Panc1 (cell line): ENCODE results near the gene FBXL14. TPM values are rescaled to one million over a fixed set of nuclear protein-coding genes. Genes with fewer than 3 reads are reported as not detected.

ENCODE experiments used
- ATAC-seq: fragments of 200-7000 bp; cut with Tn5 transposase; 2 replicates; pipeline ENCODE4 v1.9.1; 2020; ENCODE audit warnings: mild to moderate bottlenecking, moderate library complexity
- BruUV-seq: library from RNA; stranded (reverse); fragments of 400-500 nt; replicated peaks from 2 replicates; lab custom pipeline; 2021; lab: Mats Ljungman, UMichigan
- CTCF ChIA-PET: fragments of 300-600 bp; sonication (Branson Sonifier 250); formaldehyde crosslinking; loops from one replicate; lab custom pipeline; 2022; ENCODE audit warnings: antibody characterized with exemption; lab: Charles Lee
- POLR2A ChIA-PET: fragments of 300-600 bp; sonication (Branson Sonifier 250); formaldehyde crosslinking; loops from one replicate; lab custom pipeline; 2022; ENCODE audit warnings: antibody characterized with exemption; lab: Charles Lee
- DNase-seq: peaks from one replicate; pipeline ENCODE4 v3.0.0-alpha.2; 2010; ENCODE audit warnings: low read depth, low spot score
- H3K27ac ChIP-seq: 2 replicates; pipeline ENCODE4 v1.5.1; 2011; ENCODE audit warnings: mild to moderate bottlenecking, low read length, inconsistent platforms
- H3K27me3 ChIP-seq: fragments of 200-500 bp; sonication (Bioruptor generic); 2 replicates; pipeline ENCODE4 v1.6.0; 2014; ENCODE audit warnings: low read length, inconsistent platforms; ENCODE audit not compliant: control insufficient read depth, insufficient read depth
- H3K36me3 ChIP-seq: fragments of 200-500 bp; sonication (Bioruptor generic); 2 replicates; pipeline ENCODE4 v1.5.1; 2014; ENCODE audit warnings: inconsistent platforms, mild to moderate bottlenecking, low read length, moderate library complexity; ENCODE audit not compliant: control insufficient read depth, insufficient read depth
- H3K4me1 ChIP-seq: 2 replicates; pipeline ENCODE4 v1.5.1; 2011; ENCODE audit warnings: inconsistent platforms, mild to moderate bottlenecking, low read length, moderate library complexity; ENCODE audit not compliant: control insufficient read depth, insufficient read depth
- H3K4me3 ChIP-seq, 2 experiments: 2 replicates each; pipeline ENCODE4 v1.5.1; 2011 to 2012; ENCODE audit warnings: low read depth in 2 of 2, low read length in 2 of 2, mild to moderate bottlenecking in 2 of 2, inconsistent platforms in 1 of 2, moderate library complexity in 1 of 2
- H3K9me3 ChIP-seq: fragments of 200-500 bp; sonication (Bioruptor generic); 2 replicates; pipeline ENCODE4 v1.5.1; 2014; ENCODE audit warnings: low read depth, mild to moderate bottlenecking, inconsistent platforms, low read length, moderate library complexity; ENCODE audit not compliant: control insufficient read depth, insufficient read depth
- POLR2AphosphoS5 ChIP-seq: IDR thresholded peaks from 2 replicates; pipeline ENCODE4 v1.6.1; 2012; ENCODE audit warnings: mild to moderate bottlenecking, low read depth, low read length, moderate library complexity
- SIN3A ChIP-seq: IDR thresholded peaks from 2 replicates; pipeline ENCODE4 v1.6.1; 2012; ENCODE audit warnings: low read depth, mild to moderate bottlenecking, low read length, moderate library complexity, borderline replicate concordance; ENCODE audit not compliant: insufficient read depth
- TCF7L2 ChIP-seq: IDR thresholded peaks from 2 replicates; pipeline ENCODE4 v1.6.1; 2011; ENCODE audit warnings: mild to moderate bottlenecking, low read depth, low read length, inconsistent platforms
- in situ Hi-C: cut with HindIII; loops from 2 replicates; pipeline ENCODE4 v1.10.0; 2016; ENCODE audit warnings: low sequenced_read_pairs, low pct_unique_long_range_greater_than_20kb
- intact Hi-C: fragments of 100-400 bp; cut with micrococcal nuclease; formaldehyde crosslinking; loops from one replicate; pipeline ENCODE4 v1.10.0; 2022; ENCODE audit not compliant: unreplicated experiment
- total RNA-seq: library from RNA; stranded (reverse); gene quantifications from one replicate; pipeline ENCODE4 v1.2.1, GENCODE V29; 2021; ENCODE audit not compliant: unreplicated experiment
- TF ChIP-seq, protein P1 (sequence below), 2 experiments: IDR thresholded peaks; 2 replicates each; pipeline ENCODE4 v1.6.1; 2011 to 2012; ENCODE audit warnings: low read depth in 2 of 2, control low read depth in 1 of 2, low read length in 1 of 2, mild to moderate bottlenecking in 1 of 2, moderate library complexity in 1 of 2; ENCODE audit not compliant: insufficient read depth in 1 of 2
- TF ChIP-seq, protein P2 (sequence below): fragments of 450-650 bp; IDR thresholded peaks from 2 replicates; pipeline ENCODE4 v1.5.1; 2017; ENCODE audit warnings: mild to moderate bottlenecking

The FBXL14 gene
- total RNA-seq, 1 experiment from 2014 or later: 15.1 TPM

DNA sequence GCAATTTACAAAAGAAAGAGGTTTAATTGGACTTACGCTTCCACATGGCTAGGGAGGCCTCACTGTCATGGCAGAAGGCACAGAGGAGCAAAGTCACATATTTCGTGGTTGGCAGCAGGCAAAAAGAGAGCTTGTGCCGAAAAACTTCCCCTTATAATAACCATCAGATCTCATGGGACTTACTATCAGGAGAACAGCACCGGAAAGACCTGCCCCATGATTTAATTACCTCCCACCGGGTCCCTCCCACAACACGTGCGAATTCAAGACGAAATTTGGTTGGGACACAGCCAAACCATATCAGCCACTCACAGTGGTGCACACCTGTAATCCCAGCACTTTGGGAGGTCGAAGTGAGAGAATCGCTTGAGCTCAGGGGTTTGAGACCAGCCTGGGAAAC is 68.5 kb downstream of the FBXL14 start:
- Histone ChIP-seq H3K4me3 (no peak overlapping the region), H3K4me1 (peaks cover 9% of the 10 kb centered on the region), H3K9me3 (no peaks in the 10 kb centered on the region), H3K27me3 (no peaks in the 10 kb centered on the region), H3K36me3 (no peaks in the 10 kb centered on the region), H3K27ac (no peak overlapping the region)
- in situ Hi-C loops (no loop called here), intact Hi-C loops (no loop called here)
- ATAC-seq (no peak), DNase-seq (no peak)
- BruUV-seq: no TSS peak
- TF ChIP-seq SIN3A: no peak
- TF ChIP-seq, protein P1, sequence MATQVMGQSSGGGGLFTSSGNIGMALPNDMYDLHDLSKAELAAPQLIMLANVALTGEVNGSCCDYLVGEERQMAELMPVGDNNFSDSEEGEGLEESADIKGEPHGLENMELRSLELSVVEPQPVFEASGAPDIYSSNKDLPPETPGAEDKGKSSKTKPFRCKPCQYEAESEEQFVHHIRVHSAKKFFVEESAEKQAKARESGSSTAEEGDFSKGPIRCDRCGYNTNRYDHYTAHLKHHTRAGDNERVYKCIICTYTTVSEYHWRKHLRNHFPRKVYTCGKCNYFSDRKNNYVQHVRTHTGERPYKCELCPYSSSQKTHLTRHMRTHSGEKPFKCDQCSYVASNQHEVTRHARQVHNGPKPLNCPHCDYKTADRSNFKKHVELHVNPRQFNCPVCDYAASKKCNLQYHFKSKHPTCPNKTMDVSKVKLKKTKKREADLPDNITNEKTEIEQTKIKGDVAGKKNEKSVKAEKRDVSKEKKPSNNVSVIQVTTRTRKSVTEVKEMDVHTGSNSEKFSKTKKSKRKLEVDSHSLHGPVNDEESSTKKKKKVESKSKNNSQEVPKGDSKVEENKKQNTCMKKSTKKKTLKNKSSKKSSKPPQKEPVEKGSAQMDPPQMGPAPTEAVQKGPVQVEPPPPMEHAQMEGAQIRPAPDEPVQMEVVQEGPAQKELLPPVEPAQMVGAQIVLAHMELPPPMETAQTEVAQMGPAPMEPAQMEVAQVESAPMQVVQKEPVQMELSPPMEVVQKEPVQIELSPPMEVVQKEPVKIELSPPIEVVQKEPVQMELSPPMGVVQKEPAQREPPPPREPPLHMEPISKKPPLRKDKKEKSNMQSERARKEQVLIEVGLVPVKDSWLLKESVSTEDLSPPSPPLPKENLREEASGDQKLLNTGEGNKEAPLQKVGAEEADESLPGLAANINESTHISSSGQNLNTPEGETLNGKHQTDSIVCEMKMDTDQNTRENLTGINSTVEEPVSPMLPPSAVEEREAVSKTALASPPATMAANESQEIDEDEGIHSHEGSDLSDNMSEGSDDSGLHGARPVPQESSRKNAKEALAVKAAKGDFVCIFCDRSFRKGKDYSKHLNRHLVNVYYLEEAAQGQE (IDR thresholded peaks at IDR 0.05; ENCODE audit: insufficient read depth in 1 of 2, low read depth in 2 of 2, low read length in 1 of 2): no peak
- no peak for TF ChIP-seq POLR2AphosphoS5
- no peak for TF ChIP-seq TCF7L2
- TF ChIP-seq, protein P2, sequence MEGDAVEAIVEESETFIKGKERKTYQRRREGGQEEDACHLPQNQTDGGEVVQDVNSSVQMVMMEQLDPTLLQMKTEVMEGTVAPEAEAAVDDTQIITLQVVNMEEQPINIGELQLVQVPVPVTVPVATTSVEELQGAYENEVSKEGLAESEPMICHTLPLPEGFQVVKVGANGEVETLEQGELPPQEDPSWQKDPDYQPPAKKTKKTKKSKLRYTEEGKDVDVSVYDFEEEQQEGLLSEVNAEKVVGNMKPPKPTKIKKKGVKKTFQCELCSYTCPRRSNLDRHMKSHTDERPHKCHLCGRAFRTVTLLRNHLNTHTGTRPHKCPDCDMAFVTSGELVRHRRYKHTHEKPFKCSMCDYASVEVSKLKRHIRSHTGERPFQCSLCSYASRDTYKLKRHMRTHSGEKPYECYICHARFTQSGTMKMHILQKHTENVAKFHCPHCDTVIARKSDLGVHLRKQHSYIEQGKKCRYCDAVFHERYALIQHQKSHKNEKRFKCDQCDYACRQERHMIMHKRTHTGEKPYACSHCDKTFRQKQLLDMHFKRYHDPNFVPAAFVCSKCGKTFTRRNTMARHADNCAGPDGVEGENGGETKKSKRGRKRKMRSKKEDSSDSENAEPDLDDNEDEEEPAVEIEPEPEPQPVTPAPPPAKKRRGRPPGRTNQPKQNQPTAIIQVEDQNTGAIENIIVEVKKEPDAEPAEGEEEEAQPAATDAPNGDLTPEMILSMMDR: no peak
- ChIA-PET CTCF (no interaction called here), POLR2A (interaction anchor here (0.7 kb wide), 1 partner anchor 38 kb away, joined by 7 read pairs; no protein-coding TSS in a partner anchor)

DNA sequence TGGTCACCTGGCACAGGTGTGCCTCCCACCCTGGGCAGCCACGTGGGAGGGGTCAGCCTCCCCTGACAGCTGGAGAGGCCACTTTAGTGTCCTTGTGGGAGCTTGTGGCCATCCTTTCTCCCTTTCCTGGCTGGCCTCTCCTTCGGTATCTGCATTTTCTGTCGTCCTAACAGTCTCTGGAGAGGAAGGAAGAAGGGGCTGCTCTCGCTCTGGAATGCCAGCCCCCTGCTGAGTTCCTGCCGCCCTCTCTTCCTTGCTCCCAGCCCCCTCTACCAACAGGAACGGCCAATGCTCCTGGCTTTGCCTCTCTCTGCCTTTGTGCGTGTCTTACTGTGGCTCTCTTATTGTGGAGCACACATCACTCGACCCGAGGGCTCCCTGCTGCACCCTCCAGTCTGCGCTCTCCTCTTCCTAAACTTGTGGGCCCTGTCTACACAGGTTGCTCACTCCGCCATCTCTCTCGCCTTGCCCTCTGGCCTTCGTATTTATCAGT is 70.8 kb downstream of the FBXL14 start:
- intact Hi-C loops: no loop called here
- no peak overlapping the region for H3K27ac ChIP-seq
- peaks cover 11% of the 10 kb centered on the region for H3K4me1 ChIP-seq
- H3K9me3 ChIP-seq: no peaks in the 10 kb centered on the region
- POLR2A ChIA-PET: no interaction called here
- no peak for DNase-seq
- CTCF ChIA-PET: no interaction called here
- no peak for ATAC-seq
- no peaks in the 10 kb centered on the region for H3K27me3 ChIP-seq
- in situ Hi-C loops: no loop called here
- no peak for TF ChIP-seq SIN3A
- no peak for TF ChIP-seq POLR2AphosphoS5
- TF ChIP-seq, protein P2: no peak
- H3K4me3 ChIP-seq: no peak overlapping the region
- no peaks in the 10 kb centered on the region for H3K36me3 ChIP-seq
- BruUV-seq: no TSS peak
